Psoas muscle (tissue), 8 donors: ENCODE results near the gene TPST1. TPM values are rescaled to one million over a fixed set of nuclear protein-coding genes. Genes with fewer than 3 reads are reported as not detected.

ENCODE experiments used
- ATAC-seq, 4 donors: fragments of 200-7000 bp; cut with Tn5 transposase; one replicate each; pipeline ENCODE4 v1.9.1; 2020; ENCODE audit warnings: moderate library complexity in 3 of 4, mild to moderate bottlenecking in 2 of 4
- DNase-seq, 2 donors: peaks; one replicate each; pipeline ENCODE4 v3.0.0-alpha.2; 2020
- H3K27ac ChIP-seq: fragments of 200-600 bp; one replicate; pipeline ENCODE4 v1.8.0; 2022
- H3K27me3 ChIP-seq, 3 donors: fragments of 200-600 bp in 1 of 3; one replicate each; pipeline versions ENCODE4 v1.6.1 to v1.8.0; 2013 to 2022; ENCODE audit warnings: low read length in 2 of 3, mild to moderate bottlenecking in 2 of 3, moderate library complexity in 1 of 3; ENCODE audit not compliant: insufficient read depth in 3 of 3
- H3K36me3 ChIP-seq, 2 donors: fragments of 200-600 bp in 1 of 2; one replicate each; pipeline versions ENCODE4 v1.6.1 to v1.8.0; 2013 to 2022; ENCODE audit warnings: low read depth in 1 of 2, mild to moderate bottlenecking in 1 of 2, moderate library complexity in 1 of 2; ENCODE audit not compliant: insufficient read depth in 1 of 2
- H3K4me1 ChIP-seq: fragments of 200-600 bp; one replicate; pipeline ENCODE4 v1.8.0; 2022
- H3K4me3 ChIP-seq: fragments of 200-600 bp; one replicate; pipeline ENCODE4 v1.8.0; 2022; ENCODE audit warnings: mild to moderate bottlenecking
- H3K9me3 ChIP-seq: fragments of 200-600 bp; one replicate; pipeline ENCODE4 v1.8.0; 2022
- WGBS, 3 donors: extraction: QIAGEN DNeasy Blood & Tissue Kit; methylation state at CpG; one replicate each; pipeline versions ENCODE4 v1.1.6 to v1.1.7; 2013; 5-methylcytosine and 5-hydroxymethylcytosine counted together
- intact Hi-C, 2 donors: fragments of 100-400 bp; cut with DNase I; formaldehyde crosslinking; loops; one replicate each; pipeline versions ENCODE4 v1.11.0 to v1.14.2; 2022
- polyA plus RNA-seq, 3 donors: library from polyadenylated mRNA; stranded (reverse); fragments of 200-250 nt; gene quantifications; one replicate each; pipeline ENCODE4 v1.2.3, GENCODE V29; 2013
- total RNA-seq, 4 donors: library from RNA; stranded (reverse); fragmentation: NEBNext Ultra II Directional in 2 of 4; extraction: Animal tissue kit (Norgen Biotek cat#: 25700) in 2 of 4; gene quantifications; one replicate each; pipeline versions ENCODE4 v1.2.1 to v1.2.4, GENCODE V29; 2021 to 2023
- TF ChIP-seq, protein P1 (sequence below): fragments of 200-600 bp; IDR thresholded peaks from one replicate; pipeline ENCODE4 v1.8.0; 2022; ENCODE audit warnings: antibody characterized with exemption
- donor health status: healthy with polysubstance abuse.
- donor health status: DM: no; HTN: no; CAD: no; lungs with moderate emphysema.
- donor health status: Bipolar disorder and iron deficiency.
- donor health status: healthy.
- donor health status: DM: yes; HTN: yes; CAD: no.
- donor health status: DM: no; HTN: no; CAD: no.
- donor health status: DM: no; HTN: no; CAD: no.
- donor health status: DM: yes; HTN: yes; CAD: no.

Gene TPST1
- total and polyA plus RNA-seq, 7 donors, result 1.8 to 4.5 (median 2.8) TPM

GRCh38 chr7:66276363-66276762, 71.2 kb downstream of the TPST1 start:
- Histone ChIP-seq H3K9me3 (no peaks in the 10 kb centered on the region), H3K4me1 (no peaks in the 10 kb centered on the region), H3K27me3 (no peaks in the 10 kb centered on the region), H3K4me3 (no peak overlapping the region), H3K36me3 (no peaks in the 10 kb centered on the region), H3K27ac (no peak overlapping the region)
- TF ChIP-seq, protein P1, sequence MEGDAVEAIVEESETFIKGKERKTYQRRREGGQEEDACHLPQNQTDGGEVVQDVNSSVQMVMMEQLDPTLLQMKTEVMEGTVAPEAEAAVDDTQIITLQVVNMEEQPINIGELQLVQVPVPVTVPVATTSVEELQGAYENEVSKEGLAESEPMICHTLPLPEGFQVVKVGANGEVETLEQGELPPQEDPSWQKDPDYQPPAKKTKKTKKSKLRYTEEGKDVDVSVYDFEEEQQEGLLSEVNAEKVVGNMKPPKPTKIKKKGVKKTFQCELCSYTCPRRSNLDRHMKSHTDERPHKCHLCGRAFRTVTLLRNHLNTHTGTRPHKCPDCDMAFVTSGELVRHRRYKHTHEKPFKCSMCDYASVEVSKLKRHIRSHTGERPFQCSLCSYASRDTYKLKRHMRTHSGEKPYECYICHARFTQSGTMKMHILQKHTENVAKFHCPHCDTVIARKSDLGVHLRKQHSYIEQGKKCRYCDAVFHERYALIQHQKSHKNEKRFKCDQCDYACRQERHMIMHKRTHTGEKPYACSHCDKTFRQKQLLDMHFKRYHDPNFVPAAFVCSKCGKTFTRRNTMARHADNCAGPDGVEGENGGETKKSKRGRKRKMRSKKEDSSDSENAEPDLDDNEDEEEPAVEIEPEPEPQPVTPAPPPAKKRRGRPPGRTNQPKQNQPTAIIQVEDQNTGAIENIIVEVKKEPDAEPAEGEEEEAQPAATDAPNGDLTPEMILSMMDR, result no peak
- 90 to 92% (median 92%) methylated on average over 3 of the region's 3 CpGs for WGBS, 3 donors
- intact Hi-C loops, result no loop called here
- DNase-seq (no peak), ATAC-seq (no peak)

DNA sequence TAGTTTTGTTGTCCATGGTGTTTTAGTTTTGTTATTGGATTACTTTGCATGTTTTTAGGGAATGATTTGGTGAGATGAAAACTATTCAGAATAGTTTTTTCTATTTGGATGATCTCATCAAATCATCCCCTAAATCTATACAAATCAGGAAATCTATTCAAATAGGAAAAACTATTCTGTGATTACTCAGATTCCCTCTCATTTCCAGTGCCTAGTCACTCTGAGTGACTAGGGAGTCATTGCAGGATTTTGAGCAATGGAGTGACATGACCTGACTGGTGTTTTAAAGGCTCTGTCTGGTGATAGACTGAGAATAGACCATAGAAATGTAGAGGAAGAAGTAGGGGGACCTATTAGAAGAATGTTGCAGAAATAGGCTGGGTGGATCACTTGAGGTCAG, 72.4 kb downstream of the TPST1 start:
- ATAC-seq (no peak), DNase-seq (no peak)
- Histone ChIP-seq H3K9me3 (no peaks in the 10 kb centered on the region), H3K36me3 (no peaks in the 10 kb centered on the region), H3K4me1 (no peaks in the 10 kb centered on the region), H3K27ac (no peak overlapping the region), H3K27me3 (no peaks in the 10 kb centered on the region), H3K4me3 (no peak overlapping the region)
- intact Hi-C loops, result no loop called here
- TF ChIP-seq, protein P1, result no peak

GRCh38 chr7:66279912-66280311, 74.8 kb downstream of the TPST1 start:
- no peak overlapping the region for H3K4me3 ChIP-seq
- H3K4me1 ChIP-seq, result no peaks in the 10 kb centered on the region
- intact Hi-C loops, result no loop called here
- 40 to 46% (median 40%) methylated on average over 7 of the region's 7 CpGs for WGBS, 3 donors
- no peaks in the 10 kb centered on the region for H3K27me3 ChIP-seq
- TF ChIP-seq, protein P1, result no peak
- H3K9me3 ChIP-seq, result no peaks in the 10 kb centered on the region
- no peak overlapping the region for H3K27ac ChIP-seq
- ATAC-seq (peak in 1 of 4 donors; percentile 64), DNase-seq (no peak)
- H3K36me3 ChIP-seq, result no peaks in the 10 kb centered on the region

DNA sequence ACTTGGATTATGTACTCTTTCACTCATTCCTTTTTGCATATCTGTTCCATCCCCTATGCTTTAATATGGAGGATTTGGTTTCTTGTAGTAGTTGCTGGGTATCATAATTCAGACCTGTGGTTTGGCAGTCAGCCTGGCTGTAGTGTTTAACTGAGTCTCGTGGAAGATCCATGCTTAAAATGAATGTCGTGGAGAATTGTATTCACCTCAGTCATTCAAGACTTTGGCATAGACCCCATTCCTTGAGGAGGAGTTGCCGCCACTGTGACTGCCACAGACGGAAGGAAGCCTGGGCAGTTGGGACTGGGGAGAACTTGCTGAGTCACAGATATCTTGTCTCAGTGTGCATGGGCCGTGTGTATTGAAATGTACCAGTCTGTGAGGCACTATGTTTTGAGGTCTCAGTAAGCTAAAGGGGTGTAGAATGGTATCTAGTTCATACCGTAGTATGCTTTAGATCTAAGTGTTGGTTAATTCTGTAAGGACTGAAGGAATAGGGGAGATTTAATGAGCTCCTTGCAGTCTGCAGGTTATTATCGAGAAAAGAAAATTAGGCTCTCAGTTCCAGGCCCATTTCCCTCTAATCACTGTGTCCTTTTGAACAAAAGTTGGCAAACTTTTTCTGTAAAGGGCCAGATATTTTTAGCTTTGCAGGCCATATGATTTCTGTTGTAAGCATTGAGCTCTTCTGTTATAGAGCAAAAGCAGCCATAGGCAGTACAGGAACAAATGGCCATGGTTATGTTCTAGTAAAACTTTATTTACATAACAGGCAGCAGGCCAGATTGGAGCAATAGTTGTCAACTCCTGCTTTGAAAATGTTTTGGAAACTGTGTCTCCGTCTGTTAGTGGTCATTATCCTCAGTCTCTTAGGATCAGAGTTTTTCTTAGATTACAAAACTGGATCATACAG, 76.8 kb downstream of the TPST1 start:
- no peak overlapping the region for H3K4me3 ChIP-seq
- peak in 2 of 4 donors; percentile 36 to 64 for ATAC-seq
- H3K4me1 ChIP-seq, result no peaks in the 10 kb centered on the region
- H3K9me3 ChIP-seq, result no peaks in the 10 kb centered on the region
- TF ChIP-seq, protein P1, result no peak
- peak in 1 of 2 donors; percentile 24 for DNase-seq
- H3K36me3 ChIP-seq, result no peaks in the 10 kb centered on the region
- no peak overlapping the region for H3K27ac ChIP-seq
- H3K27me3 ChIP-seq, result no peaks in the 10 kb centered on the region
- intact Hi-C loops, result no loop called here
- 32 to 48% (median 41%) methylated on average over 8 of the region's 8 CpGs for WGBS, 3 donors
